Ishikawa (cell line): ENCODE results near the gene ZBTB40.

Experiments
- EP300 ChIP-seq: IDR thresholded peaks from 2 replicates; pipeline ENCODE4 v1.6.1; 2012; ENCODE audit warnings: borderline replicate concordance
- MAX ChIP-seq: IDR thresholded peaks from 2 replicates; pipeline ENCODE4 v1.6.1; 2012

GRCh38 chr1:22444856-22445255 lies 6.8 kb upstream of the ZBTB40 start:
- TF ChIP-seq EP300, result no peak
- no peak for TF ChIP-seq MAX
